Stimulated activated naive CD4-positive, alpha-beta T cell treated with Interleukin-2 at 50 U/mL for 16 hours (primary cell): Measurements from ENCODE around the gene CCDC171.
"Not testable (repeated sequence)": the region's sequence is repeated elsewhere in the genome, so short reads cannot be mapped to it uniquely, and the experiment has no call there.

Source experiments
- DNase-seq: peaks from one replicate; lab custom pipeline; 2025; lab: John Stamatoyannopoulos, UW

Gene CCDC171

GRCh38 chr9:15552636-15553527 lies at the start of gene CCDC171:
CCDC171 (plus strand) TSS chr9:15553043; CDS start chr9:15564089, 11,046 bp downstream.
- peak; percentile 75 for DNase-seq

- DNase-seq = no peak
These were observed 46.9 kb upstream of the CCDC171 start for GRCh38 chr9:15505921-15506320.

DNA sequence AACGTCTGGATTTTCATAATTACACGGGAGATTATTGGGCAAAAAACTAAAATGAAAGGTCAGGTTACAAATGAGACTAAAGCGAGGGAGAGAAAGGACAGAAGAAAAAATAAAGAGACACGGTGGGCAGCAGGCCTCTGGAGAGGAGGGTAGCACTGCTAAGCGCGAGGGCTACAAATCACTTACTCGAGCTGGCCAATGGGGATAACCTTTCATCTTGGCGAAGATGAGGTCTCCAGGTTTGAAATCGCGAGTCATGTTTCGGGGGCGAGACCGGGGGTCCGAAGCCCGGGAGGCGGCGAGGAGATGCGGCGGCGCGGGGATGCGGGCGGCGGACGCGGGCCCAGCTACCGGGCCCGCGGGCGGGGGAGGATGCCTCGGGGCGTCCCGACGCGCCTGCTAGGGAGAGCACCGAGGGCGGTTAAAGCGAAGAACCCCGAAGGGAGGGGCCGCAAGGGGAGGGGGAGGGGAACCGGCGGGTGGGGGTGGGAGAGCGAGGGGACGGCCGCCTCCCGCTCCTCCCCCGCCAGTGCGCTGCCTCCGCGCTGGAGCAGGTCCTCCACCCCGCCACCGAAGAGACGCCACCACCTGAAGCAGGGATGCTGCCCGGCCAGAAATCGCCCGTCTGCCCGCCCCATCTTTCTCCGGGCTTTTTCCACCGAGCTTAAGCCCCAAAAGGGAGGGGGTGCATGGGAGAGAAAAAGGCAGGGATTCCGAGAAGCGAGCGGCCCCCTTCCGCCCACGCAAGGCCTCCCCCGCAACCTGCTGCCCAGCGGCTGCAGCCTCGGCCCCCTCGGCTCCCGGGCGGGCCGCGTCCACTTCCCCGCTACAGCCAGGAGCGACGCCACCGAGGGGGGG lies 42.7 kb upstream of the CCDC171 start:
- DNase-seq = peak; percentile 69

DNA sequence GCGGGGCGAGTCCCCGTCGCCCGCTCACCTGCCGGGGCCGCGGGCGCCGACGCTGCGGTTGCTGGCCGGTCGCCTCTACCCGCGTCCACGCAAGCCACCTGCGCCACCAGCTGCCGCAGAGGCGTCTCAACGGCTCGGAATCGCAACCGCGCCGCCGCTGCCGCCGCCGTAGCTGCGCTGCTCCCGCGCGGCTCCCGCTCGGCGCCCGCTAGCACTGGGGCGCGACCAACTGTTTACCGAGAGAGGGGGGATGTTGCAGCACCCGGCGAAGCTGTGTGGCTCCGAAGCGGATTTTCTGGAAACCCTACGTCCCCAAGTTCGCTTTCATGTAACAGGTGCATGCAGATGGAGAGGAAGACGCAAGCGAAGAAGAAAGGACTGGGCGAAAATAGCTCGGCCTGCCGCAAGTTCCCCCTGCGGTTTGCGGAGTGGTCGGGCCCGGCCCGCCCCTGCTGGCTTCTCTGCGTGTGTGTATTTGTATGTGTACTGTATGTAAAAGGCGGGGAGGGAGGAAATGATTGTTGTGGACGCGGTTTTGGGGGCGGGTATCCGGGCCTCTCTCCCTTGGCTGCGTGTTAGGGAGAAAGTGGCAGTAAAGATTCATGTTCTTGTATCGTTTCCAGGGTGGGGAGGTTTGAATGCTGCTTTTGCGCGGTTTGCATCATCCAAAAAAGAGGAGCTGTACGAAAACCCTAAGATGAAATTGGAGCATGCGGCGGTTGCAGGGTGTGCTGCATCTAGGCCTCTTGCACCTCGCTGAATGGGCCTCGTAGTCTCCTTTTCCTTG lies 41.9 kb upstream of the CCDC171 start, which contains the start of gene PSIP1:
TSS of gene PSIP1 (minus strand) at position 182 of the 787 bp plus-strand sequence. CDS start 782 bp downstream, outside the sequence.
- peak; percentile 85 for DNase-seq

DNA sequence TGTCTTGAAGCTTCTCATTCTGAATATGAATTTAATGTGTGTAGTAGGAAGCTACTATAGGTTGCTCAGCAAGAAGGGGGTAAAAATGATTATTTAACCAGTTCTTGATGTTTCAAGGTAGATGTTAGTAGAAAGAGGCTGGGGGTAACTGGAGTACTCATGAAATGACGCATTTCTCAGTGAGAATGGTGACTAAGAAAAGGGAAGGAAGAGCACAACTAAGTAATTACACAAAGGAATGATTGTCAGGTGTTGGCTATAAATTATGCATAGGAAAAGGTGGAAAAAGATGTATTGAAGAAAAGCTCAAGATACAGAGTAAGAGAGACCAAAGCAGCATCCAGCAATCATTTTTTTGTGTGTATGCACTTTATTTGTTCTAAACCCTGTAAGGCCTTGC lies 40.6 kb upstream of the CCDC171 start:
- DNase-seq = no peak

- no peak for DNase-seq
These were observed 40.0 kb upstream of the CCDC171 start for GRCh38 chr9:15512889-15513288.

DNA sequence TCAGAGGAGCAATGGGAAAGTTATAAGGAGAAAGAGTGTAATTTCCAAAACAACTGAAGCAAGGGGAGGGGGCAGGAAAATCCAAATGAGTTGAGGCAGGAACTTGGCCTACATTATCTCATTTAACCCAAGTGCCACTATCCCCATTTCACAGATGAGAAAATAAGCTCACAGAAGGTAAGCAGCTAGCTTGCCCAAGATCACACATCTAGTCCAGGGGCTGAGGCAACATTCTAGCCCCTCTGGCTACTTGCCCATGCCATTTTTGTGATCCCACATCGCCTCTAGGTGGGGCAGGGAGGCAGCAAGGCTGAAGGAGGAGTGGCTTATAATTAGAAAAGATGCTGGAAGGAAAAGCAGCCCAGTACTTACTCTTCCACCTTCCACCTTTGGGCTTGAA lies 39.5 kb upstream of the CCDC171 start:
- DNase-seq = no peak

GRCh38 chr9:15519831-15520230 lies 33.0 kb upstream of the CCDC171 start:
- no peak for DNase-seq

DNA sequence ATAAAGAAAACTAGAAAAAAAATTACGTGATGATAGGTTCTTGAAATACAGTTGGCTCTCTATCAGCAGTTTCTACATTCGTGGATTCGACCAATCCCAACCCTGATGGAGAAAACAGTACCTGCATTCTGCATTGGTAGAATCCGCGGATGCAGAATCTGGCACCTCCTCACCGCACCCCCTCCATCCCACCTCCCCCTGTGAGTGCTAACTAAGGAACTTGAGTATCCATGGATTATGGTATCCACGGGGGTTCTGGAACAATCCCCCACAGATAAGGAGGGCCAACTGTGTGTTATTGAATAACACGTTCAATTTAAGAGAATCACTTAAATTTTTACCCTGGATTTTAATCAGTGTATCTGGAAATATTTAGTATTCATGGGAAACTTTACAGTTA lies 31.6 kb upstream of the CCDC171 start:
- DNase-seq = no peak

DNA sequence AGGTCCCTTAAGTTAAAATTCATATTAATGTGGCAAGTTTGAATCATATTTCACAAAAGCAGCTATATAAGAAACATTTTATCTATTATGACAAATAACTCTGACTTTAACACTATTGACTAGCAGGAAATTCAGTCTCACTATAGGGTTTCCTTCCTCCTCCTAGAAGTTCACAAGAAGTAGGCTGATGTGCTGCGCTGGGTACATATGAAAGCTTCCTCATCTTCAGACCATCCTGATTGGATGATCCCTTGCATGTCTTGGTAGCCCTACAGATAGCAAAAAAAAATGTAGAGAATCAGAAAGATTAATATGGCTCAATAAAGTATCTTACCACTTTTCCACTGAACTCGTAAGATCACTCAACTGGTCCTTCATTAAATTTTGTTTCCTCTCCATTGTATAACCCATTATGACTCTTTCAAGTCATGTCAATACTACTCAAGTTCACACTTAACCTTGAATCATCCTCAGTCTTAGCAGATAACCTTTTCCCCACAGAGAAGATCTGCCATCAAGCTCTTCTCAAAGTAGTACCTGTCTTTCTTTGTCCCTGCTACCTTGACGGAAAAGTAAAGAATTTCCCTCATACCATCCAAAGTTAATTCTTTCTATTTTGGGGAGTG lies 30.6 kb upstream of the CCDC171 start:
- no peak for DNase-seq

DNA sequence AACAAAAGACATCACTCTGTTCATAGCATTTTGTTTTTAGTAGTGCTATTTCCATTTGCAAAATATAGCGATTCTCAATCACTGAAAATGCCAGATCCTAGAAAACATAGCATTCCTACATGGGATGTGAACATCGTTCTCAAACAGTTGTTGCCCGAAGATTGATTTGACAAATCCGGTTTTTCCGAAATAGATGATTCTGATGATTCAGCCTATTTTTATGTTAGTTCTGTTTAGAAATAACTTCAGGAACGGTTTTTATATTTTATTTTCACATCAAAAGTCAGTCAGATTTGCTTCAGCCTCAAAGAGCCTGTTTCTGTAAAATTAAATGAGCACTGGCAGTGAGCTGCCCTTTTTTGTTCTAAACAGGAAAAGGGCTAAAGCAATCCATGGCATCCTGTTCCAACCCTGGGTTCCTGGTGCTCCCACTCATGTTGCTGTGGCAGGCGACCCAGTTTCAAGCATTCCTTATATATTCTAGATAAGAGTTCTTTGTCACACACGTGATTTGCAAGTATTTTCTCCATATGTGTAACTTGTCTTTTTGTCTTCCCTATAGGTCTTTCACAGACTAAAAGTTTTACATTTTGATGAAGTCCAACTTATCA lies 27.9 kb upstream of the CCDC171 start:
- DNase-seq = no peak

DNA sequence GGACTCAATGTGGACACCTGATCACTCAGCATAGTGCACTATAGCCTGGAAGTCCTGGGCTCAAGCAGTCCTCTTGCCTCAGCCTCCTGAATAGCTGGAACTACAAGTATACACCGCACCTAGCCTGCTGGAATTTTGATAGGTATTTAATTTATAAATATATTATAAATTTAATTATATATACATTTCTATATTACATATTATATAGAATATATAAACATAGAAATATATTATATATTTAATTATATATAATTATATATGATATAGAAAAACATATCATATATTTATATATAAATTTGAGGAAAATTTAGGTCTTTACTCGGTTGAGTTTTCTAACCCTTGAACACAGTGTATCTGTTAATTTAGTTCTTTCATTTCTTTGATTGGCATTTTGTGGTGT lies 26.9 kb upstream of the CCDC171 start:
- no peak for DNase-seq

DNA sequence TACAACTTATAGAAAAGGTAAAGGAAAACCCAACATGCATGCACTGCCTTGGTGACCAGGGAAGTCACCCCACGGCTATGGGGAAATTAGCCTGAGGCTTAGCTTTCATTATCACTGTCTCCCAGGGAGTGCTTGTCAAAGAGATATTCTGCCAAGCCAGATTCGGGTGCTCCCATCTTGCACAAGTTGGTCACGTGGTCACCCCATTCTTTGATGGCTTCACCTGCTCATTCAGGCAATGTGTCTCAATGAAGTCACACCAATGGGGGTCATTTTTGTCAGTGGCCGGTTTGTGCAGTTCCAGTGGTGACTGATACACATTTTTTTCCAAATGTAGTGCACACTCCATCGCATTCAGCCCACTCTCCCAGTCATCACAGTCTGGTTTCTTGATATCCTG lies 25.8 kb upstream of the CCDC171 start:
- DNase-seq = not testable (repeated sequence)

- DNase-seq = no peak
These were observed 23.1 kb upstream of the CCDC171 start for GRCh38 chr9:15529566-15530324.

- DNase-seq = no peak
These were observed 21.5 kb upstream of the CCDC171 start for GRCh38 chr9:15531380-15531779.

DNA sequence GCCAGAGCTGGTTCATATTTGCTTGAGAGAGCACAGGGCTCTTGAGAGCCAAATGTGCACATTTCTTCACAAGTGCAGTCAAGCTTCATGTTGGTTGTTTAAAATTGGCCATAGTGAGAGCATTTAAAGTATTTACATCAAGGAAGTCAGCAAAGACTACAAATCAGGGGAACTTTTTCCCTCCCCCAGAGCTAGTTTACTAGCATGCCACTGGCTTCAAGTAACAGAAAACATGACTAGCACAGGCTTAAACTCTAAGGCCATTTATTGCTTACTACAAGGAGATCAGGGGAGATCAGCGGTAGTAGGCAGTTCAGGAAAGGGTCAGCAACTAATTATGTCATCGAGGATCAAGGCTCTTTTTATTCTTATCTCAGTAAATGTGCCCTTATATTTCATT lies 11.0 kb upstream of the CCDC171 start:
- DNase-seq = no peak

- DNase-seq = no peak
These were observed 10.2 kb upstream of the CCDC171 start for GRCh38 chr9:15542624-15543023.

DNA sequence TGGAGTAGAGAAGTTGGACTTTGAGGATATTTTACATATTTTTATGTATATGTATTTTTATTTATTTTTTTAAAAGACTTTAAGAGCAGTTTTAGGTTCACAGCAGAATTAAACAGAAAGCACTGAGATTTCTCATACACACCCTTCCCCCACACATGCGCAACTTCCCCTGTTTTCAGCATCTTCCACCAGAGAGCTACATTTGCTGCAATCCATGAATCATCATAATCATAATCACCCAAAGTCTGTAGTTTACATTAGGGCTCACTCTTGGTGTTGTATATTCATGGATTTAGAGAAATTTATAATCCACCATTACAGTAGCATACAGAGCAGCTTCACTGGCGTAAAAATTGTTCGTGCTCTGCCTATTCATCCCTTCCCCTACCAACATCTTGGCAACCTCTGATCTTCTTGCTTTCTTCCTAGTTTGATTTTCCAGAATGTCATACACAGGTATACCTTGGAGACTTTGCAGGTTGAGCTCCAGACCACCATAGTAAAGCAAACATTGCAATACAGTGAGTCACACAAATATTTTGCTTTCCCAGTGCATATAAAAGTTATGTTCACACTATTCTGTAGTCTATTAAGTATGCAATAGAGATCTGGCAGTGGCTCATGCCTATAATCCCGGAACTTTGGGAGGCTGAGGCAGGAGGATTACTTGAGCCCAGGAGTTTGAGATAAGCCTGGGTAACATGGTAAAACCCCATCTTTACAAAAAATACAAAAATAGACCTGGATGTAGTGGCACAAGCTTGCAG lies 9.6 kb upstream of the CCDC171 start:
- no peak for DNase-seq

GRCh38 chr9:15549611-15550010 lies 3.2 kb upstream of the CCDC171 start:
- no peak for DNase-seq

GRCh38 chr9:15553528-15553898 lies 670 bp downstream of the CCDC171 start:
- DNase-seq = no peak
